ENCODE measurements around the gene CNOT11. TPM values are rescaled to one million over a fixed set of nuclear protein-coding genes. Genes with fewer than 3 reads are reported as not detected.
"Not testable (repeated sequence)": the region's sequence is repeated elsewhere in the genome, so short reads cannot be mapped to it uniquely, and the experiment has no call there.

Gene CNOT11
- total RNA-seq, 2 donors from 2014 or later, result 27.8 to 34.2 TPM

GRCh38 chr2:101240694-101241093 lies 12.0 kb upstream of the CNOT11 start:
- H3K36me3 ChIP-seq; H3K27ac ChIP-seq; H3K9me3 ChIP-seq; H3K4me3 ChIP-seq; H3K27me3 ChIP-seq (replicated peaks; ENCODE audit: insufficient read depth); H3K4me1 ChIP-seq (ENCODE audit: control insufficient read depth in 1 of 2, low read depth in 2 of 2); ATAC-seq (ENCODE audit: insufficient number of reproducible peaks, low FRiP score, low read depth); DNase-seq (ENCODE audit: low spot score): not testable (repeated sequence)
- TF ChIP-seq, protein P1, sequence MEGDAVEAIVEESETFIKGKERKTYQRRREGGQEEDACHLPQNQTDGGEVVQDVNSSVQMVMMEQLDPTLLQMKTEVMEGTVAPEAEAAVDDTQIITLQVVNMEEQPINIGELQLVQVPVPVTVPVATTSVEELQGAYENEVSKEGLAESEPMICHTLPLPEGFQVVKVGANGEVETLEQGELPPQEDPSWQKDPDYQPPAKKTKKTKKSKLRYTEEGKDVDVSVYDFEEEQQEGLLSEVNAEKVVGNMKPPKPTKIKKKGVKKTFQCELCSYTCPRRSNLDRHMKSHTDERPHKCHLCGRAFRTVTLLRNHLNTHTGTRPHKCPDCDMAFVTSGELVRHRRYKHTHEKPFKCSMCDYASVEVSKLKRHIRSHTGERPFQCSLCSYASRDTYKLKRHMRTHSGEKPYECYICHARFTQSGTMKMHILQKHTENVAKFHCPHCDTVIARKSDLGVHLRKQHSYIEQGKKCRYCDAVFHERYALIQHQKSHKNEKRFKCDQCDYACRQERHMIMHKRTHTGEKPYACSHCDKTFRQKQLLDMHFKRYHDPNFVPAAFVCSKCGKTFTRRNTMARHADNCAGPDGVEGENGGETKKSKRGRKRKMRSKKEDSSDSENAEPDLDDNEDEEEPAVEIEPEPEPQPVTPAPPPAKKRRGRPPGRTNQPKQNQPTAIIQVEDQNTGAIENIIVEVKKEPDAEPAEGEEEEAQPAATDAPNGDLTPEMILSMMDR (IDR thresholded peaks at IDR 0.05), result peak; percentile 33

GRCh38 chr2:101241158-101241557 lies 11.5 kb upstream of the CNOT11 start:
- TF ChIP-seq, protein P1 (IDR thresholded peaks at IDR 0.05), result no peak
- H3K36me3 ChIP-seq, result no peaks in the 10 kb centered on the region
- H3K9me3 ChIP-seq, result no peaks in the 10 kb centered on the region
- H3K4me1 ChIP-seq (ENCODE audit: control insufficient read depth in 1 of 2, low read depth in 2 of 2), result no peaks in the 10 kb centered on the region
- no peak for ATAC-seq (ENCODE audit: insufficient number of reproducible peaks, low FRiP score, low read depth)
- no peaks in the 10 kb centered on the region for H3K27me3 ChIP-seq (replicated peaks; ENCODE audit: insufficient read depth)
- no peak overlapping the region for H3K27ac ChIP-seq
- DNase-seq (ENCODE audit: low spot score), result no peak
- H3K4me3 ChIP-seq, result no peak overlapping the region

DNA sequence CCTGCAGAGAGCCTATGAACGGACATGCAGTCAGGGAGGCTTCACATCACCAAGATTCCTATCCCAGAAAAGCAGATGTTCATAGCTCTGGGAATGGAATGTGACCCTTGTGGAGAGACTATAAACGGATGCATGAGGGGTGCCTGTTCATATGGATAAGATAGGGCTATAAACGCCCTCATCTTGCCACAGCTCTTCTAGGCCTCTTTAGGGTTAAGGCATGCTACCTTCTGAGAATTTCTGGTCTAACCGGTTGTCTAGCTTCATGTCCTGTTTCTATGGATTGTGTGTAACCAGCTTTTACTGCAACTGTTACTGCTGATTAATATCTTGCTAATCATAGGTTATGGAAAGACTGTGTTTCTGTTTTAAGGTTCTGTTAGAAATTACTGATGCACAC lies 8.3 kb upstream of the CNOT11 start:
- H3K9me3 ChIP-seq; H3K27ac ChIP-seq; H3K4me3 ChIP-seq; H3K36me3 ChIP-seq; H3K27me3 ChIP-seq (replicated peaks; ENCODE audit: insufficient read depth); DNase-seq (ENCODE audit: low spot score); ATAC-seq (ENCODE audit: insufficient number of reproducible peaks, low FRiP score, low read depth); H3K4me1 ChIP-seq (ENCODE audit: control insufficient read depth in 1 of 2, low read depth in 2 of 2): not testable (repeated sequence)

GRCh38 chr2:101244899-101245298 lies 7.8 kb upstream of the CNOT11 start:
- H3K27me3 ChIP-seq (replicated peaks; ENCODE audit: insufficient read depth); H3K27ac ChIP-seq; ATAC-seq (ENCODE audit: insufficient number of reproducible peaks, low FRiP score, low read depth); H3K9me3 ChIP-seq; DNase-seq (ENCODE audit: low spot score); H3K4me3 ChIP-seq; H3K4me1 ChIP-seq (ENCODE audit: control insufficient read depth in 1 of 2, low read depth in 2 of 2); H3K36me3 ChIP-seq: not testable (repeated sequence)

DNA sequence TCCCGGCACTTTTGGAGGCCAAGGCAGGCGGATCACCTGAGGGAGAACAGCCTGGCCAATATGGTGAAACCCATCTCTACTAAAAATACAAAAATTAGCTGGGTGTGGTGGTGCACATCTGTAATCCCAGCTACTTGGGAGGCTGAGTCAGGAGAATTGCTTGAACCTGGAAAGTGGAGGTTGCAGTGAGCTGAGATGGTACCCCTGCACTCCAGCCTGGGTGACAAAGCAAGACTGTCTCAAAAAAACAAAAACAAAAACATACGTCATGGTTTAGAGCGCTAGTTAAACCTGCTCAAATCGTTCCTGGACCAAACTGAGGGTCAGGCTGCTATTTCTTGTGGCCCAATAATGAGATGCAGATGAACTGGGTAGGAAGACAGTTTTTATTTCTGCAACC lies 7.2 kb upstream of the CNOT11 start:
- not testable (repeated sequence) for DNase-seq (ENCODE audit: low spot score); H3K36me3 ChIP-seq; H3K27me3 ChIP-seq (replicated peaks; ENCODE audit: insufficient read depth); H3K9me3 ChIP-seq; H3K4me1 ChIP-seq (ENCODE audit: control insufficient read depth in 1 of 2, low read depth in 2 of 2); H3K4me3 ChIP-seq; H3K27ac ChIP-seq; ATAC-seq (ENCODE audit: insufficient number of reproducible peaks, low FRiP score, low read depth)

- not testable (repeated sequence) for DNase-seq (ENCODE audit: low spot score); H3K36me3 ChIP-seq; H3K4me3 ChIP-seq; H3K27ac ChIP-seq; H3K27me3 ChIP-seq (replicated peaks; ENCODE audit: insufficient read depth); H3K4me1 ChIP-seq (ENCODE audit: control insufficient read depth in 1 of 2, low read depth in 2 of 2); H3K9me3 ChIP-seq; ATAC-seq (ENCODE audit: insufficient number of reproducible peaks, low FRiP score, low read depth)
Measured at GRCh38 chr2:101248756-101249155, 3.9 kb upstream of the CNOT11 start.

- Histone ChIP-seq H3K27ac (no peak overlapping the region), H3K4me1 (ENCODE audit: control insufficient read depth in 1 of 2, low read depth in 2 of 2) (peaks cover 14 to 18% of the 10 kb centered on the region in 2 donors), H3K9me3 (no peaks in the 10 kb centered on the region), H3K36me3 (no peaks in the 10 kb centered on the region), H3K4me3 (no peak overlapping the region), H3K27me3 (replicated peaks; ENCODE audit: insufficient read depth) (no peaks in the 10 kb centered on the region)
- DNase-seq (ENCODE audit: low spot score) (no peak), ATAC-seq (ENCODE audit: insufficient number of reproducible peaks, low FRiP score, low read depth) (no peak)
- TF ChIP-seq, protein P1 (IDR thresholded peaks at IDR 0.05), result no peak
Measured at GRCh38 chr2:101249826-101250225, 2.9 kb upstream of the CNOT11 start.

DNA sequence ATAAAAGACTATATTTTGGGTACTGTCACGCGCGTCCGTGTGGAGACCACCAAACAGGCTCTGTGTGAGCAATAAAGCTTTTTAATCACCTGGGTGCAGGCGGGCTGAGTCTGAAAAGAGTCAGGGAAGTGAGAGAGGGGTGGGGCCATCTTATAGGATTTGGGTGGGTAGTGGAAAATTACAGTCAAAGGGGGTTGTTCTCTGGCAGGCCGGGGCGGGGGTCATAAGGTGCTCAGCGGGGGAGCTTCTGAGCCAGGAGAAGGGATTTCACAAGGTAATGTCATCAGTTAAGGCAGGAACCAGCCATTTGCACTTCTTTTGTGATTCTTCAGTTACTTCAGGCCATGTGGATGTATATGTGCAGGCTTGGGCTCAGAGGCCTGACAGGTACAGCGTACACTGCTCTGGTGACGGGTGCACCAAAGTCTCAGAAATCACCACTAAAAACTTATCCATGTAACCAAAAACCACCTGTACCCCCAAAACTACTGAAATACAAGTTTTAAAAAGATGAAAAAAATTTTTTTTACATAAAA lies 1.4 kb upstream of the CNOT11 start:
- not testable (repeated sequence) for H3K36me3 ChIP-seq; DNase-seq (ENCODE audit: low spot score); H3K4me3 ChIP-seq; H3K27me3 ChIP-seq (replicated peaks; ENCODE audit: insufficient read depth); H3K9me3 ChIP-seq; ATAC-seq (ENCODE audit: insufficient number of reproducible peaks, low FRiP score, low read depth); H3K27ac ChIP-seq
- peaks cover 21 to 29% of the 10 kb centered on the region in 2 donors for H3K4me1 ChIP-seq (ENCODE audit: control insufficient read depth in 1 of 2, low read depth in 2 of 2)
